22Rv1 (cell line): ENCODE data around the gene MTFR1L.

Experiments
- CTCF ChIP-seq: fragments of 450-650 bp; IDR thresholded peaks from 2 replicates; pipeline ENCODE4 v1.5.1; 2017; ENCODE audit warnings: mild to moderate bottlenecking
- ZFX ChIP-seq: fragments of 450-650 bp; IDR thresholded peaks from 2 replicates; pipeline ENCODE4 v1.6.1; 2017; ENCODE audit warnings: antibody characterized with exemption, borderline replicate concordance

GRCh38 chr1:25795946-25796810 is 23.6 kb upstream of the MTFR1L start:
- TF ChIP-seq CTCF (no peak), ZFX (no peak)
